Omental fat pad (tissue), 4 donors: ENCODE measurements around the gene ZDHHC21. TPM values are rescaled to one million over a fixed set of nuclear protein-coding genes. Genes with fewer than 3 reads are reported as not detected.

Experiments used
- ATAC-seq: fragments of 150-250 bp; one replicate; pipeline ENCODE4 v1.9.1; 2016; ENCODE audit warnings: mild to moderate bottlenecking, moderate library complexity; ENCODE audit not compliant: low FRiP score
- DNase-seq: peaks from one replicate; pipeline ENCODE4 v3.0.0-alpha.2; 2019; ENCODE audit warnings: low spot score
- CTCF ChIP-seq, 3 donors: fragments of 450-650 bp; IDR thresholded peaks; one replicate each; pipeline ENCODE4 v1.5.1; 2016 to 2017; ENCODE audit warnings: antibody characterized with exemption in 3 of 3, mild to moderate bottlenecking in 3 of 3, moderate library complexity in 2 of 3
- total RNA-seq, 4 donors: library from RNA; depleted of rRNA; stranded (reverse); fragments of >200 nt; gene quantifications; one replicate each; pipeline ENCODE4 v1.1.0, GENCODE V29; 2016

The ZDHHC21 gene
- total RNA-seq, 4 donors from 2014 or later, result 7.7 to 11.2 (median 8.3) TPM

- no peak for ATAC-seq
- DNase-seq, result no peak
Observed at GRCh38 chr9:14662060-14662453, 31.2 kb downstream of the ZDHHC21 start.

GRCh38 chr9:14661421-14662059, 31.7 kb downstream of the ZDHHC21 start:
- TF ChIP-seq CTCF (IDR thresholded peaks at IDR 0.05), result no peak
- no peak for ATAC-seq
- DNase-seq, result no peak

More at GRCh38 chr9:14662060-14662453, 31.2 kb downstream of the ZDHHC21 start:
- TF ChIP-seq CTCF (IDR thresholded peaks at IDR 0.05), result no peak

- no peak for ATAC-seq
- no peak for DNase-seq
- no peak for TF ChIP-seq CTCF (IDR thresholded peaks at IDR 0.05)
Observed at GRCh38 chr9:14660721-14661120, 32.5 kb downstream of the ZDHHC21 start.

GRCh38 chr9:14654932-14655331, 38.3 kb downstream of the ZDHHC21 start:
- no peak for TF ChIP-seq CTCF (IDR thresholded peaks at IDR 0.05)
- DNase-seq (no peak), ATAC-seq (no peak)

GRCh38 chr9:14653511-14653910, 39.7 kb downstream of the ZDHHC21 start:
- ATAC-seq (no peak), DNase-seq (no peak)
- TF ChIP-seq CTCF (IDR thresholded peaks at IDR 0.05), result no peak

GRCh38 chr9:14652729-14653377, 40.4 kb downstream of the ZDHHC21 start:
- no peak for ATAC-seq
- no peak for DNase-seq
- no peak for TF ChIP-seq CTCF (IDR thresholded peaks at IDR 0.05)

- TF ChIP-seq CTCF (IDR thresholded peaks at IDR 0.05), result no peak
- no peak for DNase-seq
- ATAC-seq, result no peak
Observed at GRCh38 chr9:14650596-14650995, 42.6 kb downstream of the ZDHHC21 start.
